A673 (cell line): ENCODE results near the gene FNDC3B. TPM values are rescaled to one million over a fixed set of nuclear protein-coding genes. Genes with fewer than 3 reads are reported as not detected.
A peak's percentile ranks its signal among the peaks of the same experiment; 100 is the strongest.

Experiments
- BruUV-seq: library from RNA; stranded (reverse); fragments of 400-500 nt; replicated peaks from 2 replicates; lab custom pipeline; 2021; lab: Mats Ljungman, UMichigan
- CTCF ChIA-PET: fragments of 300-600 bp; sonication (Branson Sonifier 250); formaldehyde crosslinking; loops from one replicate; lab custom pipeline; 2022; ENCODE audit warnings: antibody characterized with exemption; lab: Charles Lee
- POLR2A ChIA-PET: fragments of 300-600 bp; sonication (Branson Sonifier 250); formaldehyde crosslinking; loops from one replicate; lab custom pipeline; 2022; ENCODE audit warnings: antibody characterized with exemption; ENCODE audit not compliant: low non-redundant PET; lab: Charles Lee
- DNase-seq: peaks from one replicate; pipeline ENCODE4 v3.0.0-alpha.2; 2015; ENCODE audit warnings: low spot score
- H3K27ac ChIP-seq: fragments of 200-600 bp; sonication (generic); 2 replicates; pipeline ENCODE4 v1.5.1; 2016; ENCODE audit warnings: mixed run types, low read depth, mild to moderate bottlenecking, mixed read lengths, antibody characterized with exemption, low read length; ENCODE audit not compliant: poor library complexity, severe bottlenecking
- H3K27me3 ChIP-seq: fragments of 200-600 bp; sonication (generic); replicated peaks from 2 replicates; pipeline ENCODE4 v1.6.1; 2017; ENCODE audit warnings: mixed run types, low read depth, mild to moderate bottlenecking, mixed read lengths, antibody characterized with exemption, low read length; ENCODE audit not compliant: insufficient read depth, poor library complexity
- H3K36me3 ChIP-seq: fragments of 200-600 bp; sonication (generic); 2 replicates; pipeline ENCODE4 v1.6.1; 2016; ENCODE audit warnings: mixed run types, mild to moderate bottlenecking, mixed read lengths, antibody characterized with exemption, low read length; ENCODE audit not compliant: insufficient read depth, poor library complexity, severe bottlenecking
- H3K4me1 ChIP-seq: fragments of 200-600 bp; sonication (generic); 2 replicates; pipeline ENCODE4 v1.6.1; 2017; ENCODE audit warnings: mixed run types, mild to moderate bottlenecking, mixed read lengths, antibody characterized with exemption, low read length; ENCODE audit not compliant: insufficient read depth, poor library complexity, severe bottlenecking
- H3K4me3 ChIP-seq: fragments of 200-600 bp; sonication (generic); 2 replicates; pipeline ENCODE4 v1.5.1; 2016; ENCODE audit warnings: low read depth, mixed run types, mild to moderate bottlenecking, mixed read lengths, low read length; ENCODE audit not compliant: poor library complexity, severe bottlenecking
- H3K9me3 ChIP-seq: fragments of 200-600 bp; sonication (generic); 2 replicates; pipeline ENCODE4 v1.6.1; 2016; ENCODE audit warnings: mixed run types, low read depth, mild to moderate bottlenecking, mixed read lengths, antibody characterized with exemption, low read length; ENCODE audit not compliant: poor library complexity, severe bottlenecking
- EZH2 ChIP-seq: fragments of 200-600 bp; sonication (generic); IDR thresholded peaks from 2 replicates; pipeline ENCODE4 v1.6.1; 2017; ENCODE audit warnings: borderline replicate concordance, low read depth, mild to moderate bottlenecking, mixed read lengths, antibody characterized with exemption, low read length; ENCODE audit not compliant: poor library complexity, severe bottlenecking
- intact Hi-C: fragments of 100-400 bp; cut with micrococcal nuclease; formaldehyde crosslinking; loops from one replicate; pipeline ENCODE4 v1.10.0; 2022; ENCODE audit not compliant: unreplicated experiment
- total RNA-seq: library from RNA; stranded (reverse); gene quantifications from 2 replicates; pipeline ENCODE4 v1.2.3, GENCODE V29; 2021
- TF ChIP-seq, protein P1 (sequence below): fragments of 300-800, 200-600 bp; sonication (generic); conservative IDR thresholded peaks from 2 replicates; pipeline ENCODE4 v1.5.1; 2017; ENCODE audit warnings: low read depth, mild to moderate bottlenecking, antibody characterized with exemption, low read length, moderate library complexity, mixed read lengths

The FNDC3B gene
- total RNA-seq, 1 experiment from 2014 or later = 50.8 TPM

GRCh38 chr3:172355836-172356235 lies 316.5 kb downstream of the FNDC3B start:
- no peak overlapping the region for H3K27ac ChIP-seq
- peaks cover 11% of the 10 kb centered on the region for H3K36me3 ChIP-seq
- H3K27me3 ChIP-seq = no peaks in the 10 kb centered on the region
- no peak for TF ChIP-seq EZH2
- TF ChIP-seq, protein P1, sequence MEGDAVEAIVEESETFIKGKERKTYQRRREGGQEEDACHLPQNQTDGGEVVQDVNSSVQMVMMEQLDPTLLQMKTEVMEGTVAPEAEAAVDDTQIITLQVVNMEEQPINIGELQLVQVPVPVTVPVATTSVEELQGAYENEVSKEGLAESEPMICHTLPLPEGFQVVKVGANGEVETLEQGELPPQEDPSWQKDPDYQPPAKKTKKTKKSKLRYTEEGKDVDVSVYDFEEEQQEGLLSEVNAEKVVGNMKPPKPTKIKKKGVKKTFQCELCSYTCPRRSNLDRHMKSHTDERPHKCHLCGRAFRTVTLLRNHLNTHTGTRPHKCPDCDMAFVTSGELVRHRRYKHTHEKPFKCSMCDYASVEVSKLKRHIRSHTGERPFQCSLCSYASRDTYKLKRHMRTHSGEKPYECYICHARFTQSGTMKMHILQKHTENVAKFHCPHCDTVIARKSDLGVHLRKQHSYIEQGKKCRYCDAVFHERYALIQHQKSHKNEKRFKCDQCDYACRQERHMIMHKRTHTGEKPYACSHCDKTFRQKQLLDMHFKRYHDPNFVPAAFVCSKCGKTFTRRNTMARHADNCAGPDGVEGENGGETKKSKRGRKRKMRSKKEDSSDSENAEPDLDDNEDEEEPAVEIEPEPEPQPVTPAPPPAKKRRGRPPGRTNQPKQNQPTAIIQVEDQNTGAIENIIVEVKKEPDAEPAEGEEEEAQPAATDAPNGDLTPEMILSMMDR = no peak
- POLR2A ChIA-PET = no interaction called here
- H3K4me1 ChIP-seq = no peaks in the 10 kb centered on the region
- CTCF ChIA-PET = no interaction called here
- intact Hi-C loops = loop anchor here (10.0 kb wide), 1 partner anchor 581 kb away; no protein-coding TSS in a partner anchor
- no peak overlapping the region for H3K4me3 ChIP-seq
- no TSS peak for BruUV-seq
- DNase-seq = peak; percentile 13
- no peaks in the 10 kb centered on the region for H3K9me3 ChIP-seq

- Histone ChIP-seq H3K36me3 (peaks cover 11% of the 10 kb centered on the region), H3K4me3 (no peak overlapping the region), H3K4me1 (no peaks in the 10 kb centered on the region), H3K27me3 (no peaks in the 10 kb centered on the region), H3K27ac (no peak overlapping the region), H3K9me3 (no peaks in the 10 kb centered on the region)
- intact Hi-C loops = loop anchor here (10.0 kb wide), 1 partner anchor 582 kb away; no protein-coding TSS in a partner anchor
- no peak for DNase-seq
- TF ChIP-seq EZH2 = no peak
- TF ChIP-seq, protein P1 = no peak
- POLR2A ChIA-PET = no interaction called here
- BruUV-seq = no TSS peak
- CTCF ChIA-PET = no interaction called here
These were observed 317.0 kb downstream of the FNDC3B start for GRCh38 chr3:172356427-172356826.

DNA sequence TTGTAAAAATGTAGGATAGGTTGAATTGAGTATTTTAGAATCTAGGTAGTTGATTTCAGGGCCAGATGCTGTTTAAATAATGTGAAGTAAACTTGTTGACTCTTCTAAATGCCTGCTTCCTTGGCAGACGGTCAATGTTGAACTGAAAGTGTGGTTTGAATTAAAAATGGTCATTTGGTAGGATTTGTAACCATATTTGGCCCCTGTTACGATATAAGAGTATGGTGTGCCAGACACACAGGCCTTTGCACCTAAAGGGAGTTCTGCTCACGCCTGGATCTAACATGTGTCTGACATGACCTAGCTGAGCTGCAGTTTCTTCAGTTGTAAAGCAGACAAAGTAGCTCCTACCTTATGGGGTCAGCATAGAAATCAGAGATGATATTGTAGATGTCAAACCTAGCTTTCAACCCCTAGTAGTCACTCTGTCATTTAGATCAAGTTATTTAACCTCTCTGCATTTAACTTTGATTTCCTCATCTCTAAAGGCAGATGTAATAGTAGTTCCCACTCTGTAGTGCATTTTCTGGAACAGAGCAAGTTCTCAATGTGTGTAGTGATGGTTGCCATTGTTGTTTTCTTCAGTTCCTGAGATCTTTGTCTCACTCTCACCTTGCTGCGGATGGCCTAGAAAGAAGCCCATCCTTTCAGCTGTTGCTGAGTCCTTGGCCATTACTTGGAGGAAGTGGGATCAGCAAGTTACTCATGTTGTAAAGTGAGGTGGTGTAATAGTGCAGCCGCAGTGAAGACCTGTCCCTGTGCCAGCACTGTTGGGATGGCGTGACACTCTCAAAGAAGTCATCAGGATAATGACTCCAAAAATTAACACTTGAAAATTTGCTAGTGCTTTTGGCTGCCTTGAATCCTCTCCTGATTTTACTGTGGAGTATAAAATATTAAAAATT lies 318.7 kb downstream of the FNDC3B start:
- H3K27ac ChIP-seq = no peak overlapping the region
- ChIA-PET CTCF (interaction anchor here (0.7 kb wide), 1 partner anchor 315 kb away, joined by 3 read pairs; no protein-coding TSS in a partner anchor), POLR2A (no interaction called here)
- peaks cover 8% of the 10 kb centered on the region for H3K36me3 ChIP-seq
- H3K4me1 ChIP-seq = no peaks in the 10 kb centered on the region
- no TSS peak for BruUV-seq
- TF ChIP-seq, protein P1 = no peak
- TF ChIP-seq EZH2 = no peak
- DNase-seq = no peak
- no peaks in the 10 kb centered on the region for H3K9me3 ChIP-seq
- intact Hi-C loops = loop anchor here (10.0 kb wide), 1 partner anchor 583 kb away; no protein-coding TSS in a partner anchor
- H3K27me3 ChIP-seq = no peaks in the 10 kb centered on the region
- H3K4me3 ChIP-seq = no peak overlapping the region
